GM20000 (cell line): ENCODE measurements around the gene ZC3H7A.

Experiments
- DNase-seq: peaks from one replicate; pipeline ENCODE4 v3.0.0; 2012; ENCODE audit warnings: low spot score
- TF ChIP-seq, protein P1 (sequence below): IDR thresholded peaks from 2 replicates; pipeline ENCODE4 v1.5.1; 2012; ENCODE audit warnings: mild to moderate bottlenecking, control low read depth; ENCODE audit errors: extremely low read depth, missing control alignments

The ZC3H7A gene

DNA sequence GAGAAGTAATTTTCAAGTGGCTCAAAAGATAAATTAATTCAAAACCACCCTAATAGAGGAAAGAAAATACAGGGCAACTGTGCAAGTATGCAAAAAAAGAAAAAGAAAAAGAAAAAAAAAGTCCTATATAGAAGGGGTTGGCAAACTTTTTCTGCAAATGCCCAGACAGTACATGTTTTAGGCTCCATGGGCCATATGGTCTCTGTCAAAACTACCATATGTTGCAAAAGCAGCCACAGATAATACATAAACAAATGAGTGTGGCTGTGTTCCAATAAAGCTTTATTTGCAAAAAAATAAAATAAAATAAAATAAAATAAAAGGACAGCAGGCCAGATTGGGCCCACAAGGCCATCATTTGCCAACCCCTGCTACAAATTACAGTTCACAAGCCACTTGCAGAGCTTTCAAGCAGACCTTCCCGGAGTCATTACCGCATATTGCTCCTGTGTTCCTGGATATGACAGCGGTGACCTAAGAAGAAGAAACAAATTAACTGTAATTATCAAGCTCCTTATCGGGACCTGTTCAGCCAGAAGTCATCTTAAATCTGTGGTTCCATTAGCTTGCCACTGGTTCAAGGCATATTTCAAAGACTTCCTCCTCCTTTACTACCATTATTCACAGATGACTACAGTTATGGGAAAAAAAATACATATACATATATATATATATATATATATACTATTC is 15.9 kb downstream of the ZC3H7A start:
- no peak for DNase-seq
- TF ChIP-seq, protein P1, sequence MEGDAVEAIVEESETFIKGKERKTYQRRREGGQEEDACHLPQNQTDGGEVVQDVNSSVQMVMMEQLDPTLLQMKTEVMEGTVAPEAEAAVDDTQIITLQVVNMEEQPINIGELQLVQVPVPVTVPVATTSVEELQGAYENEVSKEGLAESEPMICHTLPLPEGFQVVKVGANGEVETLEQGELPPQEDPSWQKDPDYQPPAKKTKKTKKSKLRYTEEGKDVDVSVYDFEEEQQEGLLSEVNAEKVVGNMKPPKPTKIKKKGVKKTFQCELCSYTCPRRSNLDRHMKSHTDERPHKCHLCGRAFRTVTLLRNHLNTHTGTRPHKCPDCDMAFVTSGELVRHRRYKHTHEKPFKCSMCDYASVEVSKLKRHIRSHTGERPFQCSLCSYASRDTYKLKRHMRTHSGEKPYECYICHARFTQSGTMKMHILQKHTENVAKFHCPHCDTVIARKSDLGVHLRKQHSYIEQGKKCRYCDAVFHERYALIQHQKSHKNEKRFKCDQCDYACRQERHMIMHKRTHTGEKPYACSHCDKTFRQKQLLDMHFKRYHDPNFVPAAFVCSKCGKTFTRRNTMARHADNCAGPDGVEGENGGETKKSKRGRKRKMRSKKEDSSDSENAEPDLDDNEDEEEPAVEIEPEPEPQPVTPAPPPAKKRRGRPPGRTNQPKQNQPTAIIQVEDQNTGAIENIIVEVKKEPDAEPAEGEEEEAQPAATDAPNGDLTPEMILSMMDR, result no peak

DNA sequence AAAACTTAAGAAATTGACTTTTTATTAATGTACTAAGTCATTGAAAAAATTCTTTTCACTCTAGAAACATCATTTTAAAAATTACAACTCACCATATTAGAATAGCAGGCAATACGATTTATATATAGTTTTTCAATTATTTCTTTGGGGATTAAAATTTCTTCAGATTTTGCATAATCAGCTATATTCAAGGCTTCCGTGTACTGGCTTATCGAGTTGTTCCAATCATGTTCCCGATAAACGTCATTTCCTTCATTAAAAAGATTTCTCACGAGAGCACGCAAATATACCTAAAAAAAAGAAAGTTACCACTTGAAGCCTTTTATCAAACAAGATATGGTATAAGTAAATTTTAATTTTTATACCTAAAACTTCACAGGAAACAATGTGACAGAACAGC is 18.0 kb downstream of the ZC3H7A start:
- no peak for DNase-seq
- TF ChIP-seq, protein P1, result no peak

DNA sequence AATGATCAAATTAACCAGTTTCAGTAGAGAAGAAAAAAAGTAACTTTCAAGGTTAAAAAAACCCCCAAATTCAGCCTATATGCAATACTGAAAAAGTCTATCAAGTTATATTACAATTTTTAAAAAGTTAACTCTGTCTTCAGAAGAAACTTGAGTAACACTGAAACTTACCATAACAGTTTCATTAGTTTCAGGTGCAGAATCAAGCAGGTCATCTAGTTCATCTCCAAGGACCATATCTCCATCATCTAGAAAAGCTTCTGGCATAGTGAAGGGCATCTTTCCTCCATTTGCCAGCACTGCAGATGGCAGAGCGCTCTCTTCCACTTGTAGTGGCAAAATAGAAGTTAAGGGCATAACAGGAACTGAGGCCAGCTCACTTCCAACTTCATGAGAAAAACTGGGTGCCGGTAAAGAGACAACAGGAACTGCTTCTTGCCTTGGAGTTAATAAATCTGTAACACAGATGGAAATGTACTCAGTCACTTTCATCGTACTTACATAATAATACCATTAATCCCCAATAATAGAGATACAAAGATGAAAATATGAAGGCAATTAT is 22.9 kb downstream of the ZC3H7A start:
- TF ChIP-seq, protein P1, result no peak
- DNase-seq, result no peak

DNA sequence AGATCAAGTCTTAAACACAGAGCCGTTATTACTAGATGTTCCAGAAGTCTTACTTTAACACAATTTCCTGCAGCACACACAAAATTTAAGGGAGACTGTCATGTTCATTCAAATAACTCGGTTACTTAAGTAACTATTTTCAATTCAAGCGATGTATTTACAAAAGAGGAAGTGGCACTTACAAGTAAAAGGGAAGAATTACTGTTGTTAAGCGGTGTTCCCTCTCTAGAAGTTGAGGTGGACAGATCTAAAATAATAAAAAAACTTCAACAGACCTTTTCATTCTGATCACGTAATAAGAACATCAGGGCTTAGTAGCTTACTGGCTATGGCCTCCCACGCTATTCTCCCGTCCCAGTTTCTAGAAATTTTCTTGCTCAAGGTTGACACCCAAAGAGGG is 28.2 kb downstream of the ZC3H7A start:
- TF ChIP-seq, protein P1, result no peak
- no peak for DNase-seq

DNA sequence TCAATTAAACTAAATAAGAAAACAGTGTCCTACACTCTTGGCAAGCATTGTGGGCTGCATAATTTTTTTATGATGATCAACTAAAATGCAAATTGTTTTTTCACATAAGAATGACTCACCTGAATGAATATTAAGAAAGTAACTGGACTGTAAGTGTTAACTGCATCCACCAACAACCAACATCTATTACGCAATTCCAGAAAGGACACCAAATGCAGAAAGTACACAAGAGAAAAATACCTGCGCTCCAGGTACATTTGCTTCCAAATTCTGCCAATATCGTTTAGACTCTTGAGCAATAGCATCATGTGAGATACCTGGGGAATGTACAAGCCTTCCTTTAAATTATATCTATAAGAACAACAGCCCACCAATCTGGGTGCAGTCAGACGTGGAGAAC is 34.6 kb downstream of the ZC3H7A start:
- DNase-seq, result no peak
- TF ChIP-seq, protein P1, result no peak

DNA sequence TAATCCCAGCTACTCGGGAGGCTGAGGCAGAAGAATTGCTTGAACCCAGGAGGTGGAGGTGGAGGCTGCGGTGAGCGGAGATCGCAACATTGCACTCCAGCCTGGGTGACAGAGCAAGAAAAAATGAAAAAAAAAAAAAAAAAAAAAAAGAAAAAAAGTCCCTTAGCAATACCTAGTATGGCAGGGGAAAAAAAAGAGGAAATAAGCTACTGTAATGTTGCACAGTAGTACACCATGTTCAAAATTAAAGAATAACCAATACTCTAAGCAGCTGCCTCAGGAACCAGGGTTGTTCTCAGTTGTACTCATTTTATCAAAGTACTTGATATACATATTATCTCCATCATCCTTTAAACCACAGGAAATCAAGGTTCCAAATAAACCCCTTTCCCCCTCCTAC is 37.1 kb downstream of the ZC3H7A start:
- no peak for DNase-seq
- TF ChIP-seq, protein P1, result no peak

DNA sequence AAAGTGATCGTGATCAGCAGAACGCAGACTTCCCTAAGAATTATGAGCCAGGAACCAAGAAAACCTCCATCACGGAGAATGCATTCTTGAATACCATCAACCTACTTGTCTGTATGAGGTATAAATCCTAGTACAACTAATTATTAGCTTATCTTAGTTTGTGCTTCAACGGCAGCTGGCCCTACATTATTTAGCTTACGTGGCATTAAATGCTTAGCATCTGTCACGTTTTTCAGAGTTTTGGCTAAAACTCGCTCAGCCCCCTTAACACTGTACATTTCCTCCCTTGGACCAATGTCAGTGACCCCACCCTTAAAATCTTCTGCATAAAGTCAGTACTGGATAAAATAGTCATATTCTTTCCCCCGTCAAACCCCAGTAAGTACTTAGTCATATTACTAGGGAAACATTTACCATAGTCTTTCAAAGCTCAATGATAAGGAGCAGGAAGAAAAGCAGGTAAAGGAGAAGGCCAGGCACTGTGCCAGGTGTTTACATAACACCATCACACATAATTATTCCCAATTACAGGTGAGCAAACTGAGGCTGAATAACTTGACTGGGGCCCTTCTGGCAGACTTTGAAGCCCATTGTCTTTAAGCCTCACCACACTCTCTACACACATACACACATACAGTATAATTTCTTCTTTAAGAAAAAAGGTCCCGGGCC is 37.8 kb downstream of the ZC3H7A start:
- no peak for DNase-seq
- TF ChIP-seq, protein P1, result no peak
